Medulla oblongata (tissue), 1 donor: ENCODE data around the gene ID2.

ENCODE experiments used
- DNase-seq: peaks from one replicate; pipeline ENCODE4 v3.0.0-alpha.2; 2015; ENCODE audit errors: extremely low spot score

Gene ID2

GRCh38 chr2:8729939-8730338 lies 48.1 kb downstream of the ID2 start:
- no peak for DNase-seq

- DNase-seq = no peak
Observed at GRCh38 chr2:8732601-8733000, 50.7 kb downstream of the ID2 start.
